ENCODE measurements around the gene CREG1.

- TF ChIP-seq NFE2L2 (conservative IDR thresholded peaks at IDR 0.05; ENCODE audit: low read length) (no peak), CTCF (IDR thresholded peaks at IDR 0.05) (no peak), EHMT2 (IDR thresholded peaks at IDR 0.05; ENCODE audit: low read depth) (no peak), ELK1 (IDR thresholded peaks at IDR 0.05; ENCODE audit: low read depth, low read length) (no peak), POLR2A (IDR thresholded peaks at IDR 0.05; ENCODE audit: low read length) (no peak)
These were observed 42.1 kb downstream of the CREG1 start for GRCh38 chr1:167511374-167511986.

Measured in A549 (cell line).